GM19099 (cell line): Measurements from ENCODE around the gene C9orf72.

Experiments used
- POLR2A ChIP-seq: IDR thresholded peaks from 3 replicates; pipeline ENCODE4 v1.6.1; 2011; ENCODE audit warnings: low read depth; ENCODE audit not compliant: insufficient read length; ENCODE audit errors: extremely low read depth

The C9orf72 gene

GRCh38 chr9:27518809-27519208 lies 54.5 kb downstream of the C9orf72 start:
- TF ChIP-seq POLR2A = no peak

- no peak for TF ChIP-seq POLR2A
These were observed 55.3 kb downstream of the C9orf72 start for GRCh38 chr9:27518006-27518405.

- no peak for TF ChIP-seq POLR2A
These were observed 58.7 kb downstream of the C9orf72 start for GRCh38 chr9:27514551-27514950.

GRCh38 chr9:27511771-27512170 lies 61.5 kb downstream of the C9orf72 start:
- no peak for TF ChIP-seq POLR2A

GRCh38 chr9:27510780-27511179 lies 62.5 kb downstream of the C9orf72 start:
- TF ChIP-seq POLR2A = no peak

GRCh38 chr9:27506981-27507380 lies 66.3 kb downstream of the C9orf72 start:
- TF ChIP-seq POLR2A = no peak

GRCh38 chr9:27505744-27506161 lies 67.5 kb downstream of the C9orf72 start:
- no peak for TF ChIP-seq POLR2A

- TF ChIP-seq POLR2A = no peak
These were observed 69.0 kb downstream of the C9orf72 start for GRCh38 chr9:27504259-27504658.

- no peak for TF ChIP-seq POLR2A
These were observed 69.7 kb downstream of the C9orf72 start for GRCh38 chr9:27503623-27504022.

GRCh38 chr9:27499451-27499850 lies 73.8 kb downstream of the C9orf72 start:
- TF ChIP-seq POLR2A = no peak

GRCh38 chr9:27497883-27498417 lies 75.3 kb downstream of the C9orf72 start:
- TF ChIP-seq POLR2A = no peak
